ENCODE results near the gene OR5AU1. TPM values are rescaled to one million over a fixed set of nuclear protein-coding genes. Genes with fewer than 3 reads are reported as not detected.

The OR5AU1 gene
- total and polyA plus RNA-seq, 5 donors from 2014 or later = not detected

DNA sequence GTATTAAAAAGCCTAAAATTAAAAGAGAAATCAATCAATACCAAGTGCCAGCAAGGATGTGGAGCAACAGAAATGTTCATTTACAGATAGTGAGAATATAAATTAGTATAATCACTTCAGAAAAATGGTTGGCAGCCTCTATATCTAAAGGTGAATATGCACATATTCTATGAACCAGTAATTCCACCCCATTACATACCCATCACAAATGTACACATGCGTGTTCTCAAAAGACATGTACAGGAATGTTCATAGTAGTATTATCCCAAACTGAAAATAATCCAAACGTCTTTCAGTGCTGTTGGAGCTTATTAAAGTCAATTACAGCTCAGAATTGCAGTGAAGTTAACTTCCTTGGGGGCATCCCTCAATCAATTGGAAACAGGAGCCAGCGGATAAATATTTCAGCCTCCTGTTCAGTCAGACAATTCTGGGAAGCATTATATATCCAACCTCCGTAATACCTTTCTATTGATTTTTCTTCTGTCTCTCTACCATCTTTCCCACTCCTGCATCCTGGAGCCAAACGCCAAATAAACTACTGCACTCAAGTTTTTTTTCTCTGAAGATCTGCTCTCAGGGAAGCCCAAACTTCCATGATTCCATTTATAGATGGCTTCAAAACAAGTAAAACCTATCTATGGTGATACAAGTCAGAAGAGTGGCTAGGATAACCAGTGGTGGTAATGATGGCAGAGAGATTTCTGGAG, 45.0 kb upstream of the OR5AU1 start:
- ATAC-seq (ENCODE audit: low read depth in 2 of 2) (no peak), DNase-seq (no peak)
- Mint-ChIP-seq H3K27ac (no peak overlapping the region), H3K9me3 (no peaks in the 10 kb centered on the region), H3K4me3 (no peak overlapping the region), H3K4me1 (peaks cover 4 to 16% (median 11%) of the 10 kb centered on the region in 4 donors), H3K27me3 (no peaks in the 10 kb centered on the region), H3K36me3 (peaks cover under 1% of the 10 kb centered on the region)
- Histone ChIP-seq H3K27me3 (ENCODE audit: control insufficient read depth, insufficient read depth, low read length) (no peaks in the 10 kb centered on the region), H3K36me3 (ENCODE audit: control insufficient read depth, insufficient read depth, low read length) (peaks cover 3% of the 10 kb centered on the region), H3K27ac (ENCODE audit: insufficient read depth, low read length, poor library complexity, severe bottlenecking) (no peak overlapping the region), H3K4me1 (ENCODE audit: control insufficient read depth, insufficient read depth, low read length, poor library complexity, severe bottlenecking) (no peaks in the 10 kb centered on the region), H3K9me3 (ENCODE audit: control insufficient read depth in 2 of 2, low read length in 2 of 2) (no peaks in the 10 kb centered on the region), H3K4me3 (ENCODE audit: low read depth, low read length) (no peak overlapping the region)

DNA sequence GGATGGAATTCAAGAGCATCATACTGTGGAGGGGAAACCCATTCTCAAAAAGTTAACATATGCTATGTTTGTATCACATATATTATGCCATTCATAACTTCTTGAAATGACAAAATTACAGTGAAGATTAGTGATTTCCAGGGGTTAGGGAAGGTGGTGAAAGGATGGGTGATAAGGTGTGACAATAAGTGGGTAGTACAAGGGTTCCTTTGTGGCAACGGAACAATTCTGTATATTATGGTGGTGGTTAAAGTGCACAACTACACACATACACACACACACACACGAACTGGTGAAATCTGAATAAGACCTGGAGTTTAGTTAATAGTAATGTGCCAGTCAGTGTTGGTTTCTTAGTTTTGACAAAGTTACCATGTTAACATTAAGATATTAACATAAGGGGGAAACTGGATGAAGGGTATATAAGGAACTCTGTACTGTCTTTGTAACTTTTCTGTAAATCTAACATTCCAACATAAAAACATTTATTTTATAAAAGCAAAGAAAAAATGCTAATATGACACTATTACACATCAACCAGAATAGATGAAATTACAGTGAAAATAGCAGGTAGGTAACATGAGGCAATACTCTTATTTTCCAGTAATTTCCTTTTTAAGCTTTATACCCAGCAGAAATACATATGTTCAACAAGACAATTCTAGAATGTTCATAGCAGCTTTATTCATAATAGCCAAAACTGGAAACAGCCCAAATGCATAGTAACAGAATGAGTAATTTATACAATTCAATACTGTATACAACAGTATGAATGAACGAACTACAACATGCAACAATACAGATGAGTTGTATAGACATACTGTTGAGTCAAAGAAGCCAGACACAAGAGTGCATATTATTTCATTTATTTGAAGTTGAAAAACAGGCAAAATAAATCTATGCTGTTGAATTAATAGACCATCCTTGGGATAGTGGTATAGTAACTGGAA, 44.0 kb upstream of the OR5AU1 start:
- Mint-ChIP-seq H3K36me3 (no peaks in the 10 kb centered on the region), H3K4me3 (no peak overlapping the region), H3K4me1 (peaks cover 4 to 16% (median 12%) of the 10 kb centered on the region in 4 donors), H3K27ac (peak overlapping the region in 1 of 3 donors; percentile 10), H3K9me3 (no peaks in the 10 kb centered on the region), H3K27me3 (no peaks in the 10 kb centered on the region)
- Histone ChIP-seq H3K4me3 (ENCODE audit: low read depth, low read length) (no peak overlapping the region), H3K27ac (ENCODE audit: insufficient read depth, low read length, poor library complexity, severe bottlenecking) (no peak overlapping the region), H3K9me3 (ENCODE audit: control insufficient read depth in 2 of 2, low read length in 2 of 2) (no peaks in the 10 kb centered on the region), H3K4me1 (ENCODE audit: control insufficient read depth, insufficient read depth, low read length, poor library complexity, severe bottlenecking) (no peaks in the 10 kb centered on the region), H3K27me3 (ENCODE audit: control insufficient read depth, insufficient read depth, low read length) (no peaks in the 10 kb centered on the region), H3K36me3 (ENCODE audit: control insufficient read depth, insufficient read depth, low read length) (peaks cover 3% of the 10 kb centered on the region)
- DNase-seq = no peak
- no peak for ATAC-seq (ENCODE audit: low read depth in 2 of 2)

DNA sequence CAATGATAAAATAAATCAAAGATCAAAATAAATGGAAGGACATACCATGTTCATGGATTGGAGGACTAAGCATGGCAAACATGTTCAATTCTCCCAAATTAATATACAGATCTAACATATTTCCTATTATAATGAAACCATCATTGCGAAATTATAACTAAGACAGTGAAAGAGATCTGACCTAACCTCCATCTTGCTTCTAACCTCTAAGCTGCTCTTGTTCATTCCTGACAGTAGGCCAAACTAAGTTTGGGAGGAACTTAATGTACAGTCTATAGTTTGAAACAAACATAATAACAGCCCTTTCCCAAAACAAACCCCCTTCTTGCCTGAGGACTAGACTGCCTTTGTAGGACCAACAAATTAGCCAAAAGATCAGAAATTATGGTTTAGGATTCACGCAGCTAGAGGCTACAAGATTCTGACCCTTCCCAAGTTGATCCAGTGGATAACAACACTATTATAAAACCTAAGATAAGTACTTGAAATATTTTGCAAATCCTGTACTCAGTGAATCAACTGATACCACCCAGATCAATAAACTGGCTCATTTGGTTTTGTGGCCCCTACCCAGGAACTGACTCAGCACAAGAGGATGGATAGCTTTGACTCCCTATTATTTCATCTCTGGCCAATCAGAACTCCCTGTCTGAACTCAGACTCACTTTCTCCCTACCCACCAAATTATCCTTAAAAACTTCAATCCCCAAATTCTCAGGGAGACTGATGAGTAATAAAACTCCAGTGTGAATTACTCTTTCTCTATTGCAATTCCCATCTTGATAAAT, 41.7 kb upstream of the OR5AU1 start:
- H3K4me3 Mint-ChIP-seq = no peak overlapping the region
- Histone ChIP-seq H3K36me3 (ENCODE audit: control insufficient read depth, insufficient read depth, low read length) (no peaks in the 10 kb centered on the region), H3K27me3 (ENCODE audit: control insufficient read depth, insufficient read depth, low read length) (no peaks in the 10 kb centered on the region), H3K27ac (ENCODE audit: insufficient read depth, low read length, poor library complexity, severe bottlenecking) (no peak overlapping the region), H3K4me3 (ENCODE audit: low read depth, low read length) (no peak overlapping the region), H3K4me1 (ENCODE audit: control insufficient read depth, insufficient read depth, low read length, poor library complexity, severe bottlenecking) (peaks cover under 1% of the 10 kb centered on the region), H3K9me3 (ENCODE audit: control insufficient read depth in 2 of 2, low read length in 2 of 2) (no peaks in the 10 kb centered on the region)
- DNase-seq (no peak), ATAC-seq (ENCODE audit: low read depth in 2 of 2) (no peak)
- H3K36me3 Mint-ChIP-seq = no peaks in the 10 kb centered on the region
- no peaks in the 10 kb centered on the region for H3K27me3 Mint-ChIP-seq
- H3K4me1 Mint-ChIP-seq = peaks cover 6 to 14% (median 13%) of the 10 kb centered on the region in 4 donors
- no peaks in the 10 kb centered on the region for H3K9me3 Mint-ChIP-seq
- peak overlapping the region in 1 of 3 donors; percentile 38 for H3K27ac Mint-ChIP-seq

DNA sequence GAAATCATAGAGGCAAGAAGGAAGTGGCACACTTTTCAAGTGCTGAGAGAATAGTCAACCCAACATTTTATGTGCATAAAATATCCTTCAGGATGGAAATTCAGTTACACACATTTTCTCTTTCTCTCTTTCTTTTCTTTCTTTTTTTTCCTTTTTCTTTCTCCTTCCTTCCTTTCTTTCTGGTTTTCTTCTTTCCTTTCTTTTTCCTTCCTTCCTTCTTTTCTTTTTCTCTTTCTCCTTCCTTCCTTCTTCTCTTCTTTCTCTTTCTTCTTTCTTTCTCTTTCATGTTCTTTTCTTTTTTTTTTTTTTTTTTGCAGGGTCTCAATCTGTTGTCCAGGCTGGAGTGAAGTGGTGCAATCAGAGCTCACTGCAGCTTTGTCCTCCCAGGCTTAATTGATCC, 38.7 kb upstream of the OR5AU1 start:
- Mint-ChIP-seq H3K27ac (peak overlapping the region in 1 of 3 donors; percentile 97), H3K4me3 (peak overlapping the region in 1 of 4 donors; percentile 48), H3K4me1 (peaks cover 6 to 26% (median 10%) of the 10 kb centered on the region in 4 donors), H3K27me3 (no peaks in the 10 kb centered on the region), H3K9me3 (no peaks in the 10 kb centered on the region), H3K36me3 (no peaks in the 10 kb centered on the region)
- no peaks in the 10 kb centered on the region for H3K9me3 ChIP-seq (ENCODE audit: control insufficient read depth in 2 of 2, low read length in 2 of 2)
- ATAC-seq (ENCODE audit: low read depth in 2 of 2) = no peak
- H3K36me3 ChIP-seq (ENCODE audit: control insufficient read depth, insufficient read depth, low read length) = no peaks in the 10 kb centered on the region
- DNase-seq = no peak
- no peak overlapping the region for H3K4me3 ChIP-seq (ENCODE audit: low read depth, low read length)
- peaks cover 12% of the 10 kb centered on the region for H3K4me1 ChIP-seq (ENCODE audit: control insufficient read depth, insufficient read depth, low read length, poor library complexity, severe bottlenecking)
- no peak overlapping the region for H3K27ac ChIP-seq (ENCODE audit: insufficient read depth, low read length, poor library complexity, severe bottlenecking)
- H3K27me3 ChIP-seq (ENCODE audit: control insufficient read depth, insufficient read depth, low read length) = no peaks in the 10 kb centered on the region

DNA sequence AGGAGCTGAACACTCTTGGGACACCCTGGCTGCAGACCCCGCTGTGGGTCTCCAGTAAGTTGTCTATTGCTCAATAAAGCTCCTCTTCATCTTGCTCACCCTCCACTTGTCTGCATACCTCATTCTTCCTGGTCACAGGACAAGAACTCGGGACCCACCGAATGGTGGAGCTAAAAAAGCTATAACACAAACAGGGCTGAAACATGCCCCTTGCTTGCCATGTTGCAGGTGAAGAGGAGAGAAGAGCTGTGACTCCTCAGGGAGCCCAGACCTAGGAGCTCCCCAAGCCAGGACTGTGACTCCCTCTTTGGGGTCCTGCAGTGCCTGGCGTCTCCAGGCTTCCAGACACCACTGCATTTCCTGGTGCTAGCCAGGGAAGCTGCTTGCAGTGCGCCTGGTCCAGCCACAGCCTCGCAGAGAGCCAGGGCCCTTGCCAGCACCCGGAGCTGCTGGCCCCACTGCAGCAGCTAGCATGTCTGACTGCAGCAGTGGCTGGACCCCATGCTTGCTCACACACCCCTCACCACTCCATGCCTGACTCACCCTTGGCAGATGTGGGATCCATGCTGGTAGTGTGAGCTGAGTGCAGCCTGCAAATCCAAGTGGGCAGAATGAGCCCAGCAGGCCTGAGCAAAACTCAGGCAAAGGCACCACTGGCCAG, 37.1 kb upstream of the OR5AU1 start:
- DNase-seq (no peak), ATAC-seq (ENCODE audit: low read depth in 2 of 2) (no peak)
- Mint-ChIP-seq H3K27ac (peak overlapping the region in 1 of 3 donors; percentile 14), H3K4me3 (peak overlapping the region in 1 of 4 donors; percentile 52), H3K36me3 (no peaks in the 10 kb centered on the region), H3K9me3 (no peaks in the 10 kb centered on the region), H3K4me1 (peaks cover 3 to 26% (median 10%) of the 10 kb centered on the region in 4 donors), H3K27me3 (no peaks in the 10 kb centered on the region)
- Histone ChIP-seq H3K27ac (ENCODE audit: insufficient read depth, low read length, poor library complexity, severe bottlenecking) (no peak overlapping the region), H3K4me1 (ENCODE audit: control insufficient read depth, insufficient read depth, low read length, poor library complexity, severe bottlenecking) (peaks cover 12% of the 10 kb centered on the region), H3K36me3 (ENCODE audit: control insufficient read depth, insufficient read depth, low read length) (no peaks in the 10 kb centered on the region), H3K27me3 (ENCODE audit: control insufficient read depth, insufficient read depth, low read length) (no peaks in the 10 kb centered on the region), H3K9me3 (ENCODE audit: control insufficient read depth in 2 of 2, low read length in 2 of 2) (no peaks in the 10 kb centered on the region), H3K4me3 (ENCODE audit: low read depth, low read length) (no peak overlapping the region)

DNA sequence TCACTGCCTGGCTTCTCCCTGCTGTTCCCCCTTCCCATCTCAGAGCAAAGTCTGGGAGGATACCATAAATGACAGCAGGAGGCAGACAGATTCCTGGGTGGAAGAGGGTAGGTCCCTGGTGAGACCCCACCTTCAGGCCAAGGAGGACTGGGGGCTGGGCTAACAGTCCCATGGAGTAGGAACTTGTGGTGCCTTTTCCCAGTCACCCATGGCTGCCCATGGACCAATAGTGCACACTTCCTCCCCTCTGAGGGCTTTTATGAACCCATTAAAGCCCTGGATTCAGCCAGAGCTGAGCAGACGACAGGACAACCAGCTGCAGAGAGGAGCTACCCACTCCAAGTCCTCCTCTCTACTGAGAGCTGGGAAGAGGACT, 36.6 kb upstream of the OR5AU1 start:
- Histone ChIP-seq H3K36me3 (ENCODE audit: control insufficient read depth, insufficient read depth, low read length) (no peaks in the 10 kb centered on the region), H3K27me3 (ENCODE audit: control insufficient read depth, insufficient read depth, low read length) (no peaks in the 10 kb centered on the region), H3K9me3 (ENCODE audit: control insufficient read depth in 2 of 2, low read length in 2 of 2) (no peaks in the 10 kb centered on the region), H3K27ac (ENCODE audit: insufficient read depth, low read length, poor library complexity, severe bottlenecking) (no peak overlapping the region), H3K4me1 (ENCODE audit: control insufficient read depth, insufficient read depth, low read length, poor library complexity, severe bottlenecking) (peaks cover 12% of the 10 kb centered on the region), H3K4me3 (ENCODE audit: low read depth, low read length) (no peak overlapping the region)
- no peak for ATAC-seq (ENCODE audit: low read depth in 2 of 2)
- Mint-ChIP-seq H3K36me3 (no peaks in the 10 kb centered on the region), H3K9me3 (no peaks in the 10 kb centered on the region), H3K27ac (peak overlapping the region in 1 of 3 donors; percentile 14), H3K4me1 (peaks cover 3 to 26% (median 10%) of the 10 kb centered on the region in 4 donors), H3K4me3 (peak overlapping the region; percentile 52 to 83 (median 68)), H3K27me3 (no peaks in the 10 kb centered on the region)
- no peak for DNase-seq

Data from CD4-positive, CD25-positive, alpha-beta regulatory T cell (primary cell).